OCI-LY7 (cell line): ENCODE results near the gene PRKCI.

Source experiments
- EZH2phosphoT487 ChIP-seq: fragments of 200-600 bp; sonication (generic); IDR thresholded peaks from 2 replicates; pipeline ENCODE4 v1.6.1; 2018; ENCODE audit warnings: low read depth, borderline replicate concordance, mild to moderate bottlenecking, mixed run types, antibody characterized with exemption, low read length, moderate library complexity, mixed read lengths
- TF ChIP-seq, protein P1 (sequence below): fragments of 200-600 bp; sonication (generic); conservative IDR thresholded peaks from 2 replicates; pipeline ENCODE4 v1.5.1; 2014; ENCODE audit warnings: mild to moderate bottlenecking, antibody characterized with exemption, low read length, moderate library complexity, mixed read lengths

DNA sequence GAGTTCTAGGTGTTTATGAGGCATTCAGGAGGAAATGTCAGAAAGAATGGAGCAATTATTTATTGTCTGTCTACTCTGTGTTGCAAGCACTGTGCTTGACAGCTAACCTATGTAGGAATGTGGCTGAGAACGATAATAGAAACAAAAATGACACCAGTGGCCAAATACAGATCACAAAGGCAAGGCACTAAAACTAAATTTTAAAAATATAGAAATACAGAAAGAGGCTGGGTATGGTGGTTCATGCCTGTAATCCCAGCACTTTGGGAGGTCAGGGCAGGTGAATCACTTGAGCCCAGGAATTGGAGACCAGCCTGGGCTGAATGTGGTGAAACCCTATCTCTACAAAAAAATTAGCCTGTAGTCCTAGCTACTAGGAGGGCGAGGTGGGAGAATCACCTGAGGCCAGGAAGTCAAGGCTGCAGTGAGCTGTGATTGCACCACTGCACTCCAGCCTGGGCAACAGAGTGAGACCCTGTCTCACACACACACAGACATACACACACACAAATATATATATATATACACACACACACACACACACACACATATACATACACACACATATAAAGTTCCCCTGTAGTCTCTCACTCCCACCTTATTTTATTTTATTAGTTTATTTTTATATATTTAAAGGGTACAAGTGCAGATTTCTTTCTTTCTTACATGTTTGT, 6.0 kb downstream of the PRKCI start:
- TF ChIP-seq, protein P1, sequence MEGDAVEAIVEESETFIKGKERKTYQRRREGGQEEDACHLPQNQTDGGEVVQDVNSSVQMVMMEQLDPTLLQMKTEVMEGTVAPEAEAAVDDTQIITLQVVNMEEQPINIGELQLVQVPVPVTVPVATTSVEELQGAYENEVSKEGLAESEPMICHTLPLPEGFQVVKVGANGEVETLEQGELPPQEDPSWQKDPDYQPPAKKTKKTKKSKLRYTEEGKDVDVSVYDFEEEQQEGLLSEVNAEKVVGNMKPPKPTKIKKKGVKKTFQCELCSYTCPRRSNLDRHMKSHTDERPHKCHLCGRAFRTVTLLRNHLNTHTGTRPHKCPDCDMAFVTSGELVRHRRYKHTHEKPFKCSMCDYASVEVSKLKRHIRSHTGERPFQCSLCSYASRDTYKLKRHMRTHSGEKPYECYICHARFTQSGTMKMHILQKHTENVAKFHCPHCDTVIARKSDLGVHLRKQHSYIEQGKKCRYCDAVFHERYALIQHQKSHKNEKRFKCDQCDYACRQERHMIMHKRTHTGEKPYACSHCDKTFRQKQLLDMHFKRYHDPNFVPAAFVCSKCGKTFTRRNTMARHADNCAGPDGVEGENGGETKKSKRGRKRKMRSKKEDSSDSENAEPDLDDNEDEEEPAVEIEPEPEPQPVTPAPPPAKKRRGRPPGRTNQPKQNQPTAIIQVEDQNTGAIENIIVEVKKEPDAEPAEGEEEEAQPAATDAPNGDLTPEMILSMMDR: no peak
- no peak for TF ChIP-seq EZH2phosphoT487
